Heart left ventricle (tissue), 16 donors: ENCODE measurements around the gene ATP6V1D. TPM values are rescaled to one million over a fixed set of nuclear protein-coding genes. Genes with fewer than 3 reads are reported as not detected.
"Not testable (repeated sequence)": the region's sequence is repeated elsewhere in the genome, so short reads cannot be mapped to it uniquely, and the experiment has no call there.

Experiments
- ATAC-seq, 4 donors: fragments of 200-7000 bp; cut with Tn5 transposase; one replicate each; pipeline ENCODE4 v1.9.1; 2020 to 2022; ENCODE audit warnings: moderate library complexity in 4 of 4, mild to moderate bottlenecking in 3 of 4, moderate number of reproducible peaks in 1 of 4
- DNase-seq, 5 donors: peaks; one replicate each; pipeline ENCODE4 v3.0.0-alpha.2; 2020
- H3K27ac ChIP-seq, 12 donors: fragments of 200-600 bp; sonication (generic) in 4 of 12; one replicate each; pipeline versions ENCODE4 v1.5.0 to v1.8.0; 2016 to 2022; ENCODE audit warnings: mild to moderate bottlenecking in 2 of 12
- H3K27me3 ChIP-seq, 9 donors: fragments of 200-600 bp; sonication (generic) in 2 of 9; one replicate each; pipeline versions ENCODE4 v1.5.1 to v1.8.0; 2016 to 2022; ENCODE audit warnings: mild to moderate bottlenecking in 3 of 9
- H3K36me3 ChIP-seq, 9 donors: fragments of 200-600 bp; sonication (generic) in 2 of 9; one replicate each; pipeline versions ENCODE4 v1.5.0 to v1.8.0; 2018 to 2022; ENCODE audit warnings: mild to moderate bottlenecking in 2 of 9
- H3K4me1 ChIP-seq, 12 donors: fragments of 200-600 bp; sonication (generic) in 4 of 12; one replicate each; pipeline versions ENCODE4 v1.5.0 to v1.8.0; 2016 to 2022; ENCODE audit warnings: mild to moderate bottlenecking in 3 of 12
- H3K4me3 ChIP-seq, 12 donors: fragments of 200-600 bp; sonication (generic) in 4 of 12; one replicate each; pipeline versions ENCODE4 v1.5.0 to v1.8.0; 2017 to 2022; ENCODE audit warnings: mild to moderate bottlenecking in 9 of 12, moderate library complexity in 4 of 12
- H3K9me3 ChIP-seq, 12 donors: fragments of 200-600 bp; sonication (generic) in 4 of 12; one replicate each; pipeline versions ENCODE4 v1.5.0 to v1.8.0; 2016 to 2022; ENCODE audit warnings: mild to moderate bottlenecking in 1 of 12
- POLR2A ChIP-seq, 2 donors: fragments of 450-650 bp; IDR thresholded peaks; one replicate each; pipeline ENCODE4 v1.6.1; 2017; ENCODE audit warnings: antibody characterized with exemption in 2 of 2, mild to moderate bottlenecking in 2 of 2, moderate library complexity in 2 of 2
- WGBS, 4 donors: extraction: QIAGEN DNeasy Blood & Tissue Kit in 2 of 4; methylation state at CpG; one replicate each; pipeline versions ENCODE4 v1.1.5 to v1.1.7; 2013 to 2018; 5-methylcytosine and 5-hydroxymethylcytosine counted together
- intact Hi-C, 10 donors: fragments of 100-400 bp; cut with DNase I; formaldehyde crosslinking; loops; one replicate each; pipeline versions ENCODE4 v1.11.1 to v1.14.2; 2022
- long read RNA-seq, 3 donors: library from polyadenylated mRNA; unstranded; transcript quantifications; one replicate each; pipeline ENCODE4 v2.0.0, GENCODE V29; 2020 to 2021
- polyA plus RNA-seq, 2 donors: library from polyadenylated mRNA; stranded (reverse); fragments of 200-250 nt; gene quantifications; one replicate each; pipeline ENCODE4 v1.2.3, GENCODE V29; 2013
- total RNA-seq, 9 donors: library from RNA; depleted of rRNA in 2 of 9; stranded (reverse); fragments of >200 nt in 2 of 9; fragmentation: NEBNext Ultra II Directional in 3 of 9; extraction: Animal tissue kit (Norgen Biotek cat#: 25700) in 3 of 9; gene quantifications; one replicate each; pipeline versions ENCODE4 v1.1.0 to v1.2.4, GENCODE V29; 2016 to 2023
- TF ChIP-seq, protein P1 (sequence below), 12 donors: fragments of 200-600 bp; sonication (generic) in 4 of 12; IDR thresholded peaks; one replicate each; pipeline versions ENCODE4 v1.5.0 to v1.8.0; 2018 to 2022; ENCODE audit warnings: antibody characterized with exemption in 12 of 12, mild to moderate bottlenecking in 5 of 12
- donor health status: ischemic (EF 13 %, LVEDD 7.1; RV severe dilation, severe dysfunction).
- donor health status: healthy with polysubstance abuse.
- donor health status: DM: no; HTN: yes; CAD: no.
- donor health status: DM: no; HTN: no; CAD: no.
- donor health status: ischemic (EF 25% LVEDD 6.9; RV normal size, moderate dysfunction).
- donor health status: ischemic (EF 25% LVEDD 5.7; RV mildly dilated, moderate dysfunction).
- donor health status: healthy.
- donor health status: DM: yes; HTN: yes; CAD: no.
- donor health status: ischemic (EF 35%, LVEDD 5.7; RV mildly dilated, moderate dysfunction).
- donor health status: nonischemic (EF 11% LVEDD 7.7; RV severe dilation, severe dysfunction).
- donor health status: DM: yes; HTN: yes; CAD: no.
- donor health status: PGD.
- donor health status: ischemic (EF 29% LVEDD 5.4; RV normal size, mild dysfunction).
- donor health status: nonischemic (EF 23%, LVEDD 6.1; RV moderate dilation, normal function).

The ATP6V1D gene
- total RNA-seq (100 to 1,000 TPM; 106 to 211 (median 167) TPM), polyA plus RNA-seq (100 to 1,000 TPM; 130 to 169 TPM)
- long read RNA-seq, donor 1, transcript ATP6V1D-201 (9 exons, 1,845 nt), result major isoform, 115 of 124 reads
- long read RNA-seq, donor 1, partial matches to known transcripts, result 7 of 124 reads
- long read RNA-seq, donor 1, other reads (novel, unspliced or antisense), result 1 of 124 reads
- long read RNA-seq, donor 2, transcript ATP6V1D-201 (9 exons, 1,845 nt), result major isoform, 225 of 239 reads
- long read RNA-seq, donor 2, partial matches to known transcripts, result 8 of 239 reads
- long read RNA-seq, donor 2, other reads (novel, unspliced or antisense), result 3 of 239 reads
- long read RNA-seq, donor 3, transcript ATP6V1D-201 (9 exons, 1,845 nt), result major isoform, 90 of 96 reads
- long read RNA-seq, donor 3, partial matches to known transcripts, result 4 of 96 reads
- long read RNA-seq, donor 3, other reads (novel, unspliced or antisense), result 2 of 96 reads

DNA sequence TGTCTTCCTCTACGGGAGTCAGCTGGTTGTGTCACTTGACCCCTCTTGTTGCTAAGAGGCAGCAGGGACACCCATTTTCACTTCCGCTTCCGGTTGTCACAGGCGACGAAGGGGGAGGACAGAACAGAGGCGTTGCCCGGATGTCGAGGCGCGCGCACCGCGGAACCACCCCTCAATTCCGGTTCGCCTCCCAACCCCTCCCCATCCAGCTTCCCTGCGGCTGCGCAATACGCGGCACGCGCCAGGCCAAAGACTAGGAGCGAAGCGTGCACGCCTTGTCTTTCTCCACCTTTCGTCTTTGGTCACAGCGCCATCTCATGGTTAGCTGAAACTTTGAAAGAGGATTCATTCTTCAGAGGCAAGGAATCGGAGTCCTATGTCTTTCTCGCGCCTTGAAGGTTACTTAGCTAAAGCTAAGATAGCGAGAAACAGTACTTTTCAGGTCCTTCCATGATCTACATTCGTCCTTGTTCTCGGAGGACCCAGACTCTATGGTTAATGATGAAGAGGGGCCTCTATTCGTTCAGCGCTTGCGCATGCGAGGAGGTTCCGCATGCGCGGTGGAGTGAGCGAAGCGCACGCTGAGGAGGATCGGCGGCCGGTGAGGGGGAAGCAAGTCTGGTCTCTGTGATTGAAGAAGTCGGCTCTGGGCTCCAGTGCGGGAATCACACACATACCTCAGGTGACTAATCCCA, at the start of gene ATP6V1D, which contains the start of gene EIF2S1:
Gene ATP6V1D, minus strand, starts transcription at position 30 of the 695 bp plus-strand sequence. CDS start 106 bp downstream, outside the sequence.
Gene EIF2S1, plus strand, starts transcription at position 554 of the 695 bp plus-strand sequence. CDS start 4,440 bp downstream, outside the sequence.
- Histone ChIP-seq H3K27ac (peak within 1 kb of the TSS; percentile 89 to 99 (median 97)), H3K4me1 (peaks cover 9 to 70% (median 56%) of the 10 kb centered on the region in 12 donors), H3K9me3 (no peaks in the 10 kb centered on the region), H3K27me3 (no peaks in the 10 kb centered on the region), H3K36me3 (peaks cover 0 to 27% (median 9%) of the 10 kb centered on the region in 9 donors), H3K4me3 (peak within 1 kb of the TSS; percentile 65 to 92 (median 82))
- TF ChIP-seq, protein P1, sequence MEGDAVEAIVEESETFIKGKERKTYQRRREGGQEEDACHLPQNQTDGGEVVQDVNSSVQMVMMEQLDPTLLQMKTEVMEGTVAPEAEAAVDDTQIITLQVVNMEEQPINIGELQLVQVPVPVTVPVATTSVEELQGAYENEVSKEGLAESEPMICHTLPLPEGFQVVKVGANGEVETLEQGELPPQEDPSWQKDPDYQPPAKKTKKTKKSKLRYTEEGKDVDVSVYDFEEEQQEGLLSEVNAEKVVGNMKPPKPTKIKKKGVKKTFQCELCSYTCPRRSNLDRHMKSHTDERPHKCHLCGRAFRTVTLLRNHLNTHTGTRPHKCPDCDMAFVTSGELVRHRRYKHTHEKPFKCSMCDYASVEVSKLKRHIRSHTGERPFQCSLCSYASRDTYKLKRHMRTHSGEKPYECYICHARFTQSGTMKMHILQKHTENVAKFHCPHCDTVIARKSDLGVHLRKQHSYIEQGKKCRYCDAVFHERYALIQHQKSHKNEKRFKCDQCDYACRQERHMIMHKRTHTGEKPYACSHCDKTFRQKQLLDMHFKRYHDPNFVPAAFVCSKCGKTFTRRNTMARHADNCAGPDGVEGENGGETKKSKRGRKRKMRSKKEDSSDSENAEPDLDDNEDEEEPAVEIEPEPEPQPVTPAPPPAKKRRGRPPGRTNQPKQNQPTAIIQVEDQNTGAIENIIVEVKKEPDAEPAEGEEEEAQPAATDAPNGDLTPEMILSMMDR (IDR thresholded peaks at IDR 0.05), result peak in 11 of 12 donors; percentile 76 to 100 (median 94)
- peak in 1 of 2 donors; percentile 43 for TF ChIP-seq POLR2A (IDR thresholded peaks at IDR 0.05)
- ATAC-seq (peak; percentile 98 to 99 (median 98)), DNase-seq (peak; percentile 99 to 100 (median 100))
- intact Hi-C loops, result loop anchor here in 3 of 10 donors (2.0 to 10.0 kb wide), 4 partner anchors 115 to 853 kb away; partner anchors contain the start of genes PALS1 (in 3 of the 3) and GPHN (in 1 of the 3)
- WGBS, 4 donors, result 0% methylated on average over 47 of the region's 47 CpGs

DNA sequence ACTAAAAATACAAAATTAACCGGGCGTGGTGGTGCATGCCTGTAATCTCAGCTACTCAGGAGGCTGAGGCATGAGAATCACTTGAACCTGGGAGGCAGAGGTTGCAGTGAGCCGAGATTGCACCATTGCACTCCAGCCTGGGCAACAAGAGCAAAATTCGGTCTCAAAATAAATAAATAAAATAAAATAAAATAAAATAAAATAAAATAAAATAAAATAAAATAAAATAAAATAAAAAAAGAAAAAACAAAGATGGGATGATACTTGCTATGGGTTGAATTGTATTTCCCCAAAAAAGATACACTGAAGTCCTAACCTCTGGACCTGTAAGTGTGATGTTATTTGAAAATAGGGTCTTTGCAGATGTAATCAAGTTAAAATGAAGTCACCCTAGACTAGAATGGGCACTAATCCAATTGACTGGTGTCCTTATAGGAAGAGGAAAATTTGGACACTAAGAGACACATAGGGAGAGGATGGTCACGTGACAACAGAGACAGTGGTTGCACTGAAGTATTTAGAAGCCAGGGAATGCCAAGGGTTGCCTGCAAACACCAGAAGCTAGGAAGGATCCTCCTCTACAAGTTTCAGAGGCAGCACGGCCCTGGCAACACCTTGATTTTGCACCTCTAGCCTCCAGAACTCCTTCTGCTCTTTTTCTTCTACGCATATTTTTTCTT, 48.7 kb upstream of the ATP6V1D start:
- H3K9me3 ChIP-seq, DNase-seq, H3K36me3 ChIP-seq, H3K4me3 ChIP-seq, intact Hi-C loops, ATAC-seq, H3K27ac ChIP-seq: not testable (repeated sequence)
- 82 to 88% (median 84%) methylated on average over 7 of the region's 7 CpGs for WGBS, 4 donors
- Histone ChIP-seq H3K27me3 (peaks cover 5 to 22% (median 13%) of the 10 kb centered on the region in 9 donors), H3K4me1 (peaks cover 0 to 11% (median 6%) of the 10 kb centered on the region in 12 donors)

DNA sequence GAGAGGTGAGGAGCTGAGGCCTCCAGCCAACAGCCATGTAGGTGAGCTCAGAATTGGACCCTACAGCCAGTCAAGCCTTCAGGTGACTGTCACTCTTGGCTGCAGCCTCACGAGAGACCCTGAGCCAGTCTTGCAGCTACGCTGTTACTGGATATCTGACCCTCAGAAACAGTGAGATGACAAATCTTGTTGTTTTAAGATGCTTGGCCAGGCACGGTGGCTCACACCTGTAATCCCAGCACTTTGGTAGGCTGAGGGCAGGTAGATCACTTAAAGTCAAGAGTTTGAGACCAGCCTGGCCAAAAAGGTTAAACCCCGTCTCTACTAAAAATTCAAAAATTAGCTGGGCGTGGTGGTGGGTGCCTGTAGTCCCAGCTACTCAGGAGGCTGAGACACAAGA, 46.2 kb upstream of the ATP6V1D start:
- WGBS, 4 donors, result 87 to 93% (median 92%) methylated on average over 5 of the region's 5 CpGs
- H3K36me3 ChIP-seq, result no peaks in the 10 kb centered on the region
- peaks cover 0 to 3% (median 0%) of the 10 kb centered on the region in 9 donors for H3K27me3 ChIP-seq
- DNase-seq, result no peak
- H3K4me1 ChIP-seq, result no peaks in the 10 kb centered on the region
- no peak overlapping the region for H3K4me3 ChIP-seq
- H3K27ac ChIP-seq, result no peak overlapping the region
- no peak for TF ChIP-seq POLR2A (IDR thresholded peaks at IDR 0.05)
- TF ChIP-seq, protein P1 (IDR thresholded peaks at IDR 0.05), result no peak
- no peak for ATAC-seq
- peaks cover 0 to 5% (median 0%) of the 10 kb centered on the region in 12 donors for H3K9me3 ChIP-seq
- intact Hi-C loops, result no loop called here

DNA sequence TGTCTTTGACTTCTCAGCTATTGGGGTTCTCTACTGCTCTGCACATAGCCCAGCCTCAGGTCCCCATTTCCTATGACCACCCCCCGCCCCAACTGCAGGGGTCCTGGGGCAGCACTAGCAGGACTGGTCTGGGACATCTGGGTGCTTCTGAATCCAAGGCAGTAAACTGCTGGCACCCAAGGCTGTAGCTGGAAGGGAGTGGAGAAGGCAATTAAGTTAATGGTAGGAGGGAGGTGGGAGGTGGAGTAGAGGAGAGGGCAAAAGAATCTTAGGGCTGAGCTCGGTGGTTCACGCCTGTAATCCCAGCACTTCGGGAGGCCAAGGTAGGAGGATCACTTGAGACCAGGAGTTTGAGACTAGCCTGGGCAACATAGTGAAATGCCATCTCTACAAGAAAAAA, 40.8 kb upstream of the ATP6V1D start:
- intact Hi-C loops, result no loop called here
- TF ChIP-seq, protein P1 (IDR thresholded peaks at IDR 0.05), result no peak
- TF ChIP-seq POLR2A (IDR thresholded peaks at IDR 0.05), result no peak
- peaks cover 0 to 3% (median 0%) of the 10 kb centered on the region in 12 donors for H3K4me1 ChIP-seq
- WGBS, 4 donors, result 89 to 92% (median 90%) methylated on average over 4 of the region's 4 CpGs
- DNase-seq, result no peak
- no peaks in the 10 kb centered on the region for H3K27me3 ChIP-seq
- H3K9me3 ChIP-seq, result peaks cover 0 to 5% (median 0%) of the 10 kb centered on the region in 12 donors
- H3K27ac ChIP-seq, result no peak overlapping the region
- H3K4me3 ChIP-seq, result no peak overlapping the region
- H3K36me3 ChIP-seq, result no peaks in the 10 kb centered on the region
- no peak for ATAC-seq
